ENCODE measurements around the gene INPP5A. TPM values are rescaled to one million over a fixed set of nuclear protein-coding genes. Genes with fewer than 3 reads are reported as not detected.

The INPP5A gene
- total and polyA plus RNA-seq, 9 of the 15 experiments (the other 6 are each of a cell fraction or from before 2014, with no cell fraction given): 0.66 to 11.6 (median 7.7) TPM

- H3K4me3 ChIP-seq: no peak overlapping the region
- no peaks in the 10 kb centered on the region for H3K9me3 ChIP-seq (replicated peaks; ENCODE audit: control insufficient read depth, insufficient read depth, low read depth, low read length)
- H2AFZ ChIP-seq (ENCODE audit: low read depth, low read length): no peak overlapping the region
- H3K9ac ChIP-seq (ENCODE audit: insufficient read depth in 1 of 2, low read depth in 2 of 2, low read length in 2 of 2): no peak overlapping the region
- intact Hi-C loops (cut with micrococcal nuclease): no loop called here
- no peak for DNase-seq (ENCODE audit: extremely low read depth in 1 of 4, low spot score in 3 of 4)
- H3K4me2 ChIP-seq (ENCODE audit: insufficient read depth, low read length): no peak overlapping the region
- no peaks in the 10 kb centered on the region for H3K4me1 ChIP-seq (replicated peaks in 1 of 2; ENCODE audit: control insufficient read depth in 2 of 2, insufficient read depth in 2 of 2, low read length in 2 of 2)
- ATAC-seq: no peak
- FAIRE-seq: no peak
- H3K9me1 ChIP-seq (ENCODE audit: control insufficient read depth, insufficient read depth, low read length): peaks cover 3% of the 10 kb centered on the region
- ChIA-PET CTCF (ENCODE audit: low intra/inter-chr PET ratio) (no interaction called here), POLR2A (interaction anchor here (1.1 kb wide), 1 partner anchor 11 kb away, joined by 3 read pairs; no protein-coding TSS in a partner anchor)
- 0 out of 2 replicates have a peak, but pooled peaks cover 8% of the 10 kb centered on the region for H4K20me1 ChIP-seq (replicated peaks; ENCODE audit: control insufficient read depth, insufficient read depth, low read length)
- no peak overlapping the region for H3K27ac ChIP-seq (ENCODE audit: extremely low read depth, low read depth, low read length)
- no TSS peak for BruUV-seq (replicated peaks)
- H3K36me3 ChIP-seq (ENCODE audit: control insufficient read depth, insufficient read depth, low read length): no peaks in the 10 kb centered on the region
- no peaks in the 10 kb centered on the region for H3K79me2 ChIP-seq (ENCODE audit: control insufficient read depth, insufficient read depth, low read length)
- in situ Hi-C loops (cut with MboI): no loop called here
- TF ChIP-seq ZNF695 (CRISPR knock-in tag; IDR thresholded peaks at IDR 0.05) (no peak), NFRKB (IDR thresholded peaks at IDR 0.05; ENCODE audit: low read depth) (no peak), ZNF655 (CRISPR knock-in tag; IDR thresholded peaks at IDR 0.05) (no peak), ZC3H4 (CRISPR knock-in tag; IDR thresholded peaks at IDR 0.05; ENCODE audit: borderline replicate concordance) (no peak), SRSF7 (optimal IDR thresholded peaks at IDR 0.05; ENCODE audit: low read depth, low read length) (no peak), IRF2 (CRISPR knock-in tag; IDR thresholded peaks at IDR 0.05) (no peak), KDM4B (IDR thresholded peaks at IDR 0.05; ENCODE audit: borderline replicate concordance in 2 of 2, low read depth in 1 of 2) (no peak), HNRNPL (IDR thresholded peaks at IDR 0.05; ENCODE audit: low read depth, low read length) (no peak), POLR3G (IDR thresholded peaks at IDR 0.05; ENCODE audit: extremely low read depth, insufficient read length, insufficient replicate concordance) (no peak), MEIS2 (IDR thresholded peaks at IDR 0.05; ENCODE audit: partially characterized antibody) (no peak)
- WGBS (ENCODE audit: insufficient coverage, low coverage, missing lambda C conversion rate): 0% methylated on average over 8 of the region's 11 CpGs
- H3K27me3 ChIP-seq (ENCODE audit: control insufficient read depth in 2 of 2, insufficient read depth in 2 of 2, low read length in 2 of 2): peaks cover 21 to 62% of the 10 kb centered on the region in 2 experiments; a peak in 4 of 5 replicates
These were observed 9.4 kb upstream of the INPP5A start for GRCh38 chr10:132528064-132528691.

Measured in K562 (cell line).